ENCODE results near the gene CENPP.

Gene CENPP

GRCh38 chr9:92660266-92660665, 334.5 kb downstream of the CENPP start:
- DNase-seq (ENCODE audit: low read depth), result no peak

DNA sequence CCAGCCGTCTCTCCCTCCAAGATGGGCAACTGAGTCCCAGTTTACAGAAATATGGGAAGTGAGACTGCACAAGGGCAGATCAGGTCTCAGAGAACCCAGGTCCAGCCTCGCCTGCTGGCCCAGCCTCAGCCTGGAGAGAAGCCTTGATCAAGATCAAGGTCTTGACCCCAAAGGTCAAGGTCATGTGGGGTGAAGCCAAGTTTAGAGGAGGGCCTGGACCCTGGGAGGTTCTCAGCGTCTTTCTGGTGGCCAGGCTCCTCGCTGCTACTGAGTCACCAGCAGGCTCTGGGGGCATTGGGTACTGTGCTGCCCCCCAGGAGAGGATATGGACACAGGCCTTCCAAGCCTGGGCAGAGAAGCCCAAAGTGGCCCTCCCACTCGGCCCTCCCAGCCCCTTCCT, 335.4 kb downstream of the CENPP start:
- no peak for DNase-seq (ENCODE audit: low read depth)

- no peak for DNase-seq (ENCODE audit: low read depth)
Measured at GRCh38 chr9:92661743-92662142, 336.0 kb downstream of the CENPP start.

- no peak for DNase-seq (ENCODE audit: low read depth)
Measured at GRCh38 chr9:92663126-92663525, 337.4 kb downstream of the CENPP start.

GRCh38 chr9:92663951-92664350, 338.2 kb downstream of the CENPP start:
- DNase-seq (ENCODE audit: low read depth), result no peak

- no peak for DNase-seq (ENCODE audit: low read depth)
Measured at GRCh38 chr9:92664394-92665152, 338.8 kb downstream of the CENPP start.

- no peak for DNase-seq (ENCODE audit: low read depth)
Measured at GRCh38 chr9:92665836-92666235, 340.1 kb downstream of the CENPP start.

DNA sequence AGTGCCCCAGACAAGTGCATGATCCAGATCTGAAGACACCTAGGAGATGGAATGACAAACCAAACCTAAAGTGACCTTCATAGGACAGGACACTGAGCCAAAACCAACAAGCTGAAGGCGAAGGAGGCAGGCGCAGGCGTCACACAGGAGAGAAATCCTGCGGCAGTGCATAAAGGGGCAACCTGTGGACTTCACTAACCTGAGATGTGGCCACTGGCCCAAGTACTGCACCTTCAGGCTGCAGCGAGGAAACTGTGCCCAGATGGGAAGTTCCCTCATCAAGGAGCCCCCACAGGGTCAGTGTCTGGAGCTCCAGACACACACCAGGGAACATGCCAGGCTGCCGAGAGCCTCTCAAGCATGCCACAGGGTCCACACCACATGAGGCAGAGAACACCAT, 340.5 kb downstream of the CENPP start:
- no peak for DNase-seq (ENCODE audit: low read depth)

DNA sequence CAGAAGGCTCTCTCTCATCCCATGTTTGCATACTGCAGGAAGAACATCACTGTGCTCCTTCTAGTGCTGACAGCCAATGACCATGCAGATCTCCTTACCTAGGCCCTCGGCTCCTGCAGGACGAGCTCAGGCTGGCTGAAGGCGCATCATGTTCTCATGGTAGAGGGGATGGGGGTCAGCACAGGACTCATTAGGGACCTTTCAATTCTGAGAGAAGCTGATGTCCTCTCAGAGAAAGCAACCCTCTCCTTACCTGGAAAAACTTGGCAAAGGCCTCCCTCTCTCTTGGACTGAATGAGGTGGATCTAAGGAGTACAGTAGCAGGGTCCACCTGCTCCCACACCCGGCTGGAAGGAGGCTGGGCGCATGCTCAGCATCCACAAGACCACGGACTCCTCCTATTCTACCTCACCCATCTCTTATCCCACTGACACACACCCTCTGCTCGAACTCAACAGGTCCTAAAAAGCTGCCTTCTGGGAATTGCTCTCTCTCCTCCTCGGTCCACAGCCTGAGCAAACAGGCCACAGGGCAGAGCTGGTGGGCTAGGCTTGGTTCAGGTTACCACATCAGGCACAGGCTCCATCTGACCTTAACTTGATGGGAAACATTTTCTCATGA, 341.3 kb downstream of the CENPP start:
- no peak for DNase-seq (ENCODE audit: low read depth)

DNA sequence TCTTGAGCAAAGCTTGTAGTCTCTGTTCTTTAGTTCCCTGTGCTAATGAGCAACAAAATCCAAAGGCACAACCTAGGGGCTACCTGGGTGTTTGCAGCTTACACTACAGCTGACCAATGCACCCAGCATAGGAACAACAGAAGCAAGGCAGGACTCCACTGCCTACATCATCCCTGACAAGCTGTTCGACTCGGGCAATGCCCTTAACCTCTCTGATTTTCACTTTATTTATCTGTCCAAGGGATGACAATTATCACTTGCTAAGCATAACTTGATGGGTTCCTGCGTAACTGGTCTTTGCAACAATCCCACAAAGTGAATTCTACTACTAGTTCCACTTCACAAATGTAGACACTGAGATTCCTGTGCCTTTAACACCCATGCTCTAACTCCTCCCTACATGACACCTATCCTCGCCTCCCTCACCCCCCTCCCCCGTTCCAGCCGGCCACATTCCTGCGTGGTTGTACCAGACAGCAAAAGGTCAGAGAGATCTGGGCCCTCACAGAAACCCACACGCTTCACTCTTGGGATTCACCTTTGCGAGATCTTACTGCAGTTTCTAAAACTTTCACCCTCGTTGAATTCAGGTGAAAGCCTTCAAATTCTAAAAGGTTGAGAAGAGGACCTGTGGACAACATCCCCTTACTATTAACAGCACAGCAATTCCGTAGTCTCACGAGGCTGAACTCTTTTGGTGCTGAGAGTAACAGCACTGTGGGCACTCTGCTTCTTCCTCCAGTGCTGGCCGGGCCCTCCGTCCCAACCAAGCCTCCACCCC, 343.2 kb downstream of the CENPP start:
- peak; percentile 8 for DNase-seq (ENCODE audit: low read depth)

GRCh38 chr9:92669527-92669889, 343.8 kb downstream of the CENPP start:
- DNase-seq (ENCODE audit: low read depth), result peak; percentile 13

Data from stimulated activated CD8-positive, alpha-beta memory T cell treated with anti-CD3 and anti-CD28 coated beads, Interleukin-12 subunit alpha, Interleukin-12 subunit beta, amount 100 ng/mL, for 1 hour (primary cell).